Measurements from ENCODE around the gene GOLGA8B. TPM values are rescaled to one million over a fixed set of nuclear protein-coding genes. Genes with fewer than 3 reads are reported as not detected.

GOLGA8B gene
- total RNA-seq, 4 donors from 2014 or later, result 77.6 to 142 (median 107) TPM

DNA sequence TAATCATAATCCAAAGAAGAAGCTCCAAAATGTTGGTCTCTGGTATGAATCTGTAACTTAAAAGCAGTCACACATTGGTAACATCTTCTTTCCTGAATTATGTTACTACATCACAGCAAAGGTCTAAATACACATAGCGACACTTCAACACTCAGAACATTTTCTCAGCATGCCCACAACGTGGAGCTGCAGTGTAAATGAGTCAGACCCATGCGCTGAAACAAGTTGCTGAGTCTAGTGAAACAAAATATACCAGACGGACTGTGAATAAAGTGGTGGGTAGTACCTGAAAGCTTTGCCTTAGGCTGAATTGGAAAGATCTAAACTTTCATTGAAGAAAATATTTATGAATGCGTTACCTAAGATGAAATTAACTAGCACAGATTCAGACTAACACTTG, 33.2 kb upstream of the GOLGA8B start:
- Histone ChIP-seq H3K4me3 (no peak overlapping the region), H3K36me3 (no peaks in the 10 kb centered on the region), H3K4me1 (no peaks in the 10 kb centered on the region), H3K27ac (no peak overlapping the region), H3K9me3 (no peaks in the 10 kb centered on the region), H3K27me3 (peaks cover 6% of the 10 kb centered on the region)
- WGBS, 2 donors (ENCODE audit: low coverage in 1 of 2), result 26 to 38% methylated on average over 3 to 5 of the region's 5 CpGs
- in situ Hi-C loops (cut with MboI; ENCODE audit: low pct_ligation_motif_present in 1 of 4, low pct_unique_long_range_greater_than_20kb in 1 of 4, low sequenced_read_pairs in 3 of 4) (no loop called here), intact Hi-C loops (cut with DNase I; ENCODE audit: low total_unique reads) (loop anchor here (10.0 kb wide), 1 partner anchor 308 kb away; no protein-coding TSS in a partner anchor)
- DNase-seq, result no peak
- TF ChIP-seq EP300 (IDR thresholded peaks at IDR 0.05; ENCODE audit: low read depth) (no peak), CTCF (IDR thresholded peaks at IDR 0.05) (no peak), POLR2AphosphoS5 (IDR thresholded peaks at IDR 0.05) (no peak), POLR2A (IDR thresholded peaks at IDR 0.05) (no peak)

DNA sequence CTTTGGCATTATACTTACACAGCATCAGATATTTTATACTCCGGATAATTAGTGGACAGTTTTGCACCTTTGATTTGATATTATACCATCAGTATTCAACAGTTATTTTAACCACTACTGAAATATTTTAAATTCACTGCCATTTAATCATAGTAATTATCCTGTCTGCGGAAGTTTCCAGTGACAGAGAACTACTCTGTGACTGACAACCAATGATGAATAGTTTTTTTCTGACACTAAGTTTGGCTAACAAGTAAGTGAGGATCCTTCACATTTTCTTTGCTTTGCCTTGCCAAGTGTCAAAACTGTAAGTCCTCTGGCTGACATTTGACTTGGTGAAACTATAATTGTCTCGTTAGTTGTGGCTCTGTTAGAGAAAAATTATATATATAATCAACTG, 30.5 kb upstream of the GOLGA8B start:
- H3K27ac ChIP-seq, result no peak overlapping the region
- H3K4me1 ChIP-seq, result no peaks in the 10 kb centered on the region
- 81 to 84% methylated on average over 3 of the region's 3 CpGs for WGBS, 2 donors (ENCODE audit: low coverage in 1 of 2)
- no peak for DNase-seq
- TF ChIP-seq EP300 (IDR thresholded peaks at IDR 0.05; ENCODE audit: low read depth), result no peak
- TF ChIP-seq POLR2A (IDR thresholded peaks at IDR 0.05), result no peak
- no peak for TF ChIP-seq POLR2AphosphoS5 (IDR thresholded peaks at IDR 0.05)
- no peak for TF ChIP-seq CTCF (IDR thresholded peaks at IDR 0.05)
- no peak overlapping the region for H3K4me3 ChIP-seq
- in situ Hi-C loops (cut with MboI; ENCODE audit: low pct_ligation_motif_present in 1 of 4, low pct_unique_long_range_greater_than_20kb in 1 of 4, low sequenced_read_pairs in 3 of 4), result no loop called here
- H3K36me3 ChIP-seq, result no peaks in the 10 kb centered on the region
- intact Hi-C loops (cut with DNase I; ENCODE audit: low total_unique reads), result loop anchor here (10.0 kb wide), 1 partner anchor 311 kb away; no protein-coding TSS in a partner anchor
- H3K27me3 ChIP-seq, result peaks cover 6% of the 10 kb centered on the region
- H3K9me3 ChIP-seq, result no peaks in the 10 kb centered on the region

DNA sequence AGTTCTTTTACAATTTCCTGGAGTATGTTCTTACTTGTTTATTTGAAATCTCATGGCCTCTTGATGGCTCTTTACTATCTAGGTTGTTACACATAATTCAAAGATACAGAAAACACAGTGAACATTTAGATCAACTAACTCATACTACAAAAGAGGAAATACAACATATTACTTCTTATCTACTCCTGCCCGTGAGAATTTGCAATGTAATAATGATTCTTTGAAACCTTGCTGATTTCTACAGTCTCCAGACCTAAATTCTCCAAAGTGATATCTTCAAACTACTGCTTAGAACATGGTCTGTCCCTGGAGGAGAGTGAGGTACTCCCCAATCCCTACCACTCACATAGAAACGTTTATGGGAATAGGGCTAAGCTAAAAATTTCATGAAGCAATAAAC, 29.9 kb upstream of the GOLGA8B start:
- H3K27ac ChIP-seq, result no peak overlapping the region
- intact Hi-C loops (cut with DNase I; ENCODE audit: low total_unique reads) (loop anchor here (10.0 kb wide), 1 partner anchor 312 kb away; no protein-coding TSS in a partner anchor), in situ Hi-C loops (cut with MboI; ENCODE audit: low pct_ligation_motif_present in 1 of 4, low pct_unique_long_range_greater_than_20kb in 1 of 4, low sequenced_read_pairs in 3 of 4) (no loop called here)
- no peaks in the 10 kb centered on the region for H3K9me3 ChIP-seq
- WGBS, 2 donors (ENCODE audit: low coverage in 1 of 2), result 6 to 23% methylated on average over 2 of the region's 2 CpGs
- DNase-seq, result no peak
- H3K4me3 ChIP-seq, result no peak overlapping the region
- no peaks in the 10 kb centered on the region for H3K4me1 ChIP-seq
- H3K36me3 ChIP-seq, result no peaks in the 10 kb centered on the region
- peaks cover 6% of the 10 kb centered on the region for H3K27me3 ChIP-seq
- TF ChIP-seq CTCF (IDR thresholded peaks at IDR 0.05), result no peak
- no peak for TF ChIP-seq POLR2AphosphoS5 (IDR thresholded peaks at IDR 0.05)
- TF ChIP-seq POLR2A (IDR thresholded peaks at IDR 0.05), result no peak
- no peak for TF ChIP-seq EP300 (IDR thresholded peaks at IDR 0.05; ENCODE audit: low read depth)

- intact Hi-C loops (cut with DNase I; ENCODE audit: low total_unique reads) (loop anchor here (10.0 kb wide), 1 partner anchor 314 kb away; no protein-coding TSS in a partner anchor), in situ Hi-C loops (cut with MboI; ENCODE audit: low pct_ligation_motif_present in 1 of 4, low pct_unique_long_range_greater_than_20kb in 1 of 4, low sequenced_read_pairs in 3 of 4) (no loop called here)
- DNase-seq, result no peak
- H3K4me3 ChIP-seq, result no peak overlapping the region
- no peak overlapping the region for H3K27ac ChIP-seq
- no peak for TF ChIP-seq POLR2A (IDR thresholded peaks at IDR 0.05)
- TF ChIP-seq CTCF (IDR thresholded peaks at IDR 0.05), result peak in 1 of 5 experiments; percentile 6
- no peak for TF ChIP-seq POLR2AphosphoS5 (IDR thresholded peaks at IDR 0.05)
- no peak for TF ChIP-seq EP300 (IDR thresholded peaks at IDR 0.05; ENCODE audit: low read depth)
- H3K4me1 ChIP-seq, result no peaks in the 10 kb centered on the region
- no peaks in the 10 kb centered on the region for H3K9me3 ChIP-seq
- no peaks in the 10 kb centered on the region for H3K36me3 ChIP-seq
- peaks cover 6% of the 10 kb centered on the region for H3K27me3 ChIP-seq
Measured at GRCh38 chr15:34610354-34610753, 26.9 kb upstream of the GOLGA8B start.

Data from transverse colon (tissue), 4 donors.